GM19099 (cell line): ENCODE measurements around the gene AP3B1.

ENCODE experiments used
- POLR2A ChIP-seq: IDR thresholded peaks from 3 replicates; pipeline ENCODE4 v1.6.1; 2011; ENCODE audit warnings: low read depth; ENCODE audit not compliant: insufficient read length; ENCODE audit errors: extremely low read depth

The AP3B1 gene

GRCh38 chr5:78294248-78295034 is at the start of gene AP3B1:
TSS of gene AP3B1 (minus strand) at chr5:78294698. CDS start at chr5:78294579, 119 bp downstream.
- peak; percentile 91 for TF ChIP-seq POLR2A

DNA sequence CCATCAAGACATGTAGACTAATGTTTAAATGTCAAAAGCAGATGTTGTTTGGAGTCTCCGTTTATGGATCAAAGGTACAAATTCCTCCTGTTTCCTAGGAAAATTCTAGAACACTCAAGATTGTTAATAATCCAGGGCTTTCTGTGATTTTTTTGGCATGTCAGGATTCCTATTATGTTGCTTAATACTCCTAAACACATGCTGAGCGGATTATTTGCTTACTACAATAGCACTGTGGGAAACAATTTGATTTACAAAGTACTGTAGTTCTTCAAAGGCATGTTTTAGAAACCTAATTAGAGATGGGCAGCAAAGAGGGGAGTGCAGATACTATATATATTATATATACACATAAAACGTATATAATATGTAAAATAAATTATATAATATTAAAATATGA is 46.9 kb upstream of the AP3B1 start:
- TF ChIP-seq POLR2A, result no peak

DNA sequence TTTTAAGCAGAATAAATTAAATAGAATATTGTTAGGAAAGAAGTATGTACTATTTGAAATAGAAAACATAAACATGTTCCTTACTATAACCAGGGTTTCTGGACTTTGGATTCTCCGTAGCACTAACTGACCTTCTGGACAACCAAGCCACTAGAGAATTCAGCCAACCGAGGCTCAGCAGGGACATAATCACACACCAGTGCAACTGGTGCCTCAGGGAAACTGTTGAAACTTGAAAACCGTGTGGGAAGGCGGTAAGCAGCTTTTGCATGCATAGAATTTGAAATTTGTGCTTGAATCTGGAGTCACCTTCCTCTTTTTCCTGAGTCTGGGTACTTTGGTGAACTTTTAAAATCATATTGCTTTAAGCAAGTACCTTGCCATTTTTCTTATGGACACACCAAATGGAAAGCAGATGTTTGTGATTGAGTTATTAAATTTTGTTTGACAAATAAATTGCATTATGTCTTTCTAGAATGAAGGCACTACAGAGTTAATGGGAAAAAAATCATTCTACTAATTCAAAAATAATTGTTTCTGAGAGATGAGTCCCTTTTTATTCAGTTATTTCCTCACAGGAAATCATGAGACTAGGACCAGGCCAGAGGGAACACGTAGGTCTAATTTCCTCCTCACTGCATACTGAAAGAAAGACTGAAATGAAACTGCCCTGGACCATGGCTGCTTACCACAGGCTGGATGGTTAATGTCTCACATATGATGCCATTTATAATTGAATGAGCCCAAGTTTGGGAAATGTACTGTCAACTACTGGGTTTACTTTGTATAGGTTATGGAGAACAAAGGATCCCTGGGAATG is 45.3 kb upstream of the AP3B1 start:
- no peak for TF ChIP-seq POLR2A

GRCh38 chr5:78336698-78337097 is 42.2 kb upstream of the AP3B1 start:
- no peak for TF ChIP-seq POLR2A

GRCh38 chr5:78335976-78336375 is 41.5 kb upstream of the AP3B1 start:
- TF ChIP-seq POLR2A, result no peak

DNA sequence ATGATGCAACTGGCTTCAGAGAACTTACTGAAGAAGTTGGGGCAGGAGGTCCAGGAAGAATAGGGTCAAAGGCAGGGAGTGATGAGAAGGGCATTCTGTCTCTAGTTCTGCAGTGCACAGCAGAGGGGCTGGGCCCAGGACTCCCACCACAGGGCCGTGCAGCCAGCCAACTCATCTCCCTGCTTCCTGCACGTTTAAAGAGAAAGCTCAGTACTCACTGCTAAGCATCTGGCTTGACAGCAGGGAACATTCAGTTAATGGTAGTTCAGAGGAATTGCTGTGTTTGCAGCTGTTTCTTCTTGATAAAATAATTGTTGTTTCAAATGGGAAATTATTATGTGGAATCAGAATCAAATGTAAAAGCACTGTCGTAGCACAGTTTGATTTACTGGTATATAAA is 40.3 kb upstream of the AP3B1 start:
- TF ChIP-seq POLR2A, result no peak

DNA sequence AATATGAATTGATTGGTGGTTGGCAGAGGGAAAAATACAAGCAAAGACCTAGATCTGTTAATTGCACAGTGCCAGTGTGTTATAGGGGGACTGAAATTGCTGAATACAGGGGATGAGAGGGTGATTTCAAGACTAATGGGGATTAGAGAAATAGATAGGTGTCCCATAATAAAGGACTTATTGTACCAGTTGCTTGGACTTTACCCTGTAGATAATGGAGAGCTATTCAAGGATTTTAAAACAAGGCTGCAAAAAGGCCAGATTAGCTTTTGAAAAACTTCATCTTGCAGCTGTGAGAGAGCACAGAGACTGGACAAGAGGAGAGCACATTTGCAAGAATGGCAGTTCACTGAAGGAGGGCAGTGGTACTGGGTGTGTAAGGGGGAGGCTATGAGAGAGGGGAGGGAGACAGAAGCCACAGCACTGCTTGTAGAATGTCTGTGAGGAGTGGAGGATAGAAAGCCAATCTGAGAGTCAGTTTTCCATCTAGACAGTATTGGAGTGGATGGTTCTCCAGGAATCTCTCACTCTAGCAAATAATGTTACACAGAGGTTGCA is 37.1 kb upstream of the AP3B1 start:
- TF ChIP-seq POLR2A, result no peak

DNA sequence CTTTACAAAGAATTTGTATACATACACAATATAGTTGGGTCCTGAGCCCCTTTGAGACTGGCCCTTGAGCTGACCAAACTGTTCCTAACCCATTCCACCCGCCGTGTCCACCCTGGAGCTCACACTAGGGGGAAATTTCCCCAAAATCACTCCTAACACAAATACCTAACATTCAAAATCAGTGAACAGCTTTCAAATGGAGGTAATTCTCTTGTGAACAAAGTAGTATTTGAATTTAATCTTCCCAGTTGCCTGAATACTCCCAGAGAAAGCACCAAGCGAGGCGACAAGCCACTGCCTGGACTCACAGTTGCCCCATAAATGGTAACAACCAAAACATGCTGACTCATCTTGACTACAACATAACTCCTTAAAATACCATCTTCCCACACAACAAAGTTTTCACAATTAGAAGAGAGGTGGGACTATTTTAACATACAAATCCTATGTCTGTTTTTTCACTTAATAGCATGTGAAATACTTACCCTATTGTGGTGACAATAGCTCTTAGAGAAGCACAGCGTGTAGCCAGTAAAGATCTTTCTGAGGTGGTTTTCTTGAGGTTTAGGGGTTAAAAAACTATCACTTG is 34.2 kb upstream of the AP3B1 start:
- no peak for TF ChIP-seq POLR2A

- TF ChIP-seq POLR2A, result no peak
These were observed 33.4 kb upstream of the AP3B1 start for GRCh38 chr5:78327761-78328510.

DNA sequence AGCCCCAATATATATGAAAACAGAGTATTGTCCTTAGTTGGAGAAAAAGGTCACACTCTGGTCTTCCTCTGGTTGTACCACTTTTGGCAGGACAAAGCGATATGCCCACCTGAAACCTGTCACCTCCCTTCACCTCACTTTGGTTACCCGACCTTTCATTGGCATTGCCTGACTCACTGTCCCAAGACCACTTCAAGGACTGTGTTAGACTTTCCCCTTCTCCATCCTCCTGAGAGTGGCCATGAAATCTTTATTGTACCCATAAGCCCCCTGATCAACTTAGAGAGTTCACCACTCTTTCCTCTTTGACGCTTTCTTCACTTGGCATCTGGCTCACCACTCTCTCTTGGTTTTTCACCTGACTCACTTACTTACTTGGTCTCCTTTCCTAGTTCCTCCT is 32.4 kb upstream of the AP3B1 start:
- TF ChIP-seq POLR2A, result no peak

DNA sequence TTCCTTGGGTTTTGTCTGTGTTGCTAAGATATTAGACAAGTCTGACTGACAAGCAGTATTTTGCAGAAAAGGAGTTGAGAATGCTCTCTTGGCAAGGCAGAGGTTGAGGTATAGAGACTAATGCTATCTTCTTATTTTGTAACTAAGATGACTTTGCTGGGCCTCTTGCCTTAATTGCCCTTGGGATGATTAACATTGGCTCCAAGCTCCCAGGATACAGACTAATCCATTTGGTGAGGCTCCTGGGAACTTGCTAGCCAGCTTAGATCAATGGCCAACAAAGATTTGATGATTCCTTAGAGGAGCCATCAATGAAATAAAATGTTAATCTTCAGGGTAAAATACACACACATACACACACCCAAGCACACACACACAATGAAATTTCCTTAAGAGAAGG is 28.7 kb upstream of the AP3B1 start:
- no peak for TF ChIP-seq POLR2A

DNA sequence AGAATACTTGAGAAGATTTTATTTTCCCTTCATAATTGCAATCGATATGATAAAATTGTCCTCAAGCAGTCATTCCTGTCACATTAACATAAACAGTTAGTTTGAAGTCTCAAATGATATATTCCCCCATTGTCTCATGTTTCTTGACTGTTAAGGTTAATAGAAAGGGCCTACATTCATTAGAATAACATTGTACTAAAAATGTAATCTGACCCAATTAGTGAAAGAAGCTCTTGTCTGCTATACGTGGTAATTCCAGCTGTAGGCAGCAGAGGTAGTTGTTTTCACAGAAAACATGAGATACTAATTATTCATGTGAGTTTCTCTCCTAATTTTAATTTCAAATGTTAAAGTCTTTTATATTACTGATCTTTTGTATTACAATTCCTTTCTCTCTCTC is 25.9 kb upstream of the AP3B1 start:
- no peak for TF ChIP-seq POLR2A

DNA sequence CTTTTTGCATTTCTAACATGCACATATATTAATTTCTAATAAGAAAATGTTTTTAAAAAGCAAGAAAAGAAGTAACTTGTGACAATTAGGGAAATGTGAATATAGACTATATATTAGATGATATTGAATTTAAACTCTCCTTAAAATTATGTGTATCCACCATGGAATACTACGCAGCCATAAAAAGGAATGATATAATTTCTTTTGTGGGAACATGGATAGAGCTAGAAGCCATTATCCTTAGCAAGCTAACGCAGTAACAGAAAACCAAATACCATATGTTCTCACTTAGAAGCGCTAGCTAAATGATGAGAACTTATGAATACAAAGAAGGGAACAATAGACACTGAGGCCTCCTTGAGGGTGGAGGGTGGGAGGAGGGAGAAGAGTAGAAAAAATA is 23.8 kb upstream of the AP3B1 start:
- TF ChIP-seq POLR2A, result no peak

DNA sequence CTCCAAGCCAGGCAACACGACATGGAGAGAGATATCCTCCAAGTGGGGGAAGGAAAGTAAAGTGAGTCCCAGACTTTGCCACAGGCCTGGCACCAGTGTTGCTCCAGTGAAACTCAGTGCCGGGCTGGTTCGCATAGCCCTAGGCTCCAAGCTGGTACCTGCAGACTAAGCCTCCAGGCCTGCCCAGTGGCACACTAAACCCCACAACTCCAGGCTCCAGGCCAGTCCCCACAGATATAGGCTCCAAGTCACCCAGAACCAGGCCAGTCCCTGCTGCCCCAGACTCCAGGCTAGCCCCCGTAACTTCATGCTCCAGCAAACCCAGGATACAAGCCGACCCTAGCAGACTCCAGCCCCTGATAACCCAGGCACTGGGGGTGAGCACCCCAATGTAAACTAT is 23.0 kb upstream of the AP3B1 start:
- no peak for TF ChIP-seq POLR2A

- no peak for TF ChIP-seq POLR2A
These were observed 14.2 kb upstream of the AP3B1 start for GRCh38 chr5:78308703-78309102.
